WERI-Rb-1 (cell line): ENCODE results near the gene MAN1C1.
A peak's percentile ranks its signal among the peaks of the same experiment; 100 is the strongest.

ENCODE experiments used
- DNase-seq: peaks from one replicate; pipeline ENCODE4 v3.0.0-alpha.2; 2020
- H3K27ac ChIP-seq: fragments of 250-450 bp; sonication (Bioruptor Pico); 2 replicates; pipeline ENCODE4 v1.5.1; 2020; ENCODE audit warnings: mild to moderate bottlenecking, moderate library complexity
- H3K27me3 ChIP-seq: fragments of 250-450 bp; sonication (Bioruptor Pico); 2 replicates; pipeline ENCODE4 v1.5.1; 2021; ENCODE audit warnings: mild to moderate bottlenecking, low read depth, moderate library complexity; ENCODE audit not compliant: insufficient read depth, severe bottlenecking
- H3K36me3 ChIP-seq: fragments of 250-450 bp; sonication (Bioruptor Pico); 2 replicates; pipeline ENCODE4 v1.5.1; 2020; ENCODE audit warnings: mild to moderate bottlenecking, moderate library complexity
- H3K4me3 ChIP-seq: 2 replicates; pipeline ENCODE4 v1.5.1; 2011; ENCODE audit warnings: low read depth, mild to moderate bottlenecking, control low read depth, low read length
- H3K9me3 ChIP-seq: fragments of 250-450 bp; sonication (Bioruptor Pico); 2 replicates; pipeline ENCODE4 v1.5.1; 2021; ENCODE audit warnings: mild to moderate bottlenecking, moderate library complexity; ENCODE audit not compliant: severe bottlenecking
- TF ChIP-seq, protein P1 (sequence below): IDR thresholded peaks from 2 replicates; pipeline ENCODE4 v1.5.1; 2011; ENCODE audit warnings: low read depth, mild to moderate bottlenecking, control low read depth, inconsistent platforms, low read length

The MAN1C1 gene

DNA sequence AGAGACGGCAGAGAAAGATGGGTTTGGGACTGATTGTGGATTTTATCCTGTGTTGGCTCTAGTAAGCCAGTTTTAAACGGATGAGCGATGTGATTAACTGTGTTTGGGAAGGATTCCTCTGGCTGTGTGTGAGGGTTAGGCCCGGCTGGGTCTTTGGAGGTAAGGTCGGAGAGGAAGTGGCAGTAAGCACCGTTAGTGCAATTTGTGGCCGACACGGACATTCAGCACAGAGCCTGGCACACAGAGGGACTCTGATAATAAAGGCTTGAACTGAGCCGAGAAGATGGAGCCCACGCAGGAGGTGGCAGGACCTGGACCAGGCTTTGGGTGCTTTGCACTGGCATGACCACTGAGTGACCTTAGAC, 204.5 kb downstream of the MAN1C1 start:
- Histone ChIP-seq H3K9me3 (no peaks in the 10 kb centered on the region), H3K27me3 (no peaks in the 10 kb centered on the region), H3K4me3 (peak overlapping the region; percentile 63), H3K36me3 (no peaks in the 10 kb centered on the region; the same call in 1 of the 2 replicates), H3K27ac (peak overlapping the region; percentile 73)
- TF ChIP-seq, protein P1, sequence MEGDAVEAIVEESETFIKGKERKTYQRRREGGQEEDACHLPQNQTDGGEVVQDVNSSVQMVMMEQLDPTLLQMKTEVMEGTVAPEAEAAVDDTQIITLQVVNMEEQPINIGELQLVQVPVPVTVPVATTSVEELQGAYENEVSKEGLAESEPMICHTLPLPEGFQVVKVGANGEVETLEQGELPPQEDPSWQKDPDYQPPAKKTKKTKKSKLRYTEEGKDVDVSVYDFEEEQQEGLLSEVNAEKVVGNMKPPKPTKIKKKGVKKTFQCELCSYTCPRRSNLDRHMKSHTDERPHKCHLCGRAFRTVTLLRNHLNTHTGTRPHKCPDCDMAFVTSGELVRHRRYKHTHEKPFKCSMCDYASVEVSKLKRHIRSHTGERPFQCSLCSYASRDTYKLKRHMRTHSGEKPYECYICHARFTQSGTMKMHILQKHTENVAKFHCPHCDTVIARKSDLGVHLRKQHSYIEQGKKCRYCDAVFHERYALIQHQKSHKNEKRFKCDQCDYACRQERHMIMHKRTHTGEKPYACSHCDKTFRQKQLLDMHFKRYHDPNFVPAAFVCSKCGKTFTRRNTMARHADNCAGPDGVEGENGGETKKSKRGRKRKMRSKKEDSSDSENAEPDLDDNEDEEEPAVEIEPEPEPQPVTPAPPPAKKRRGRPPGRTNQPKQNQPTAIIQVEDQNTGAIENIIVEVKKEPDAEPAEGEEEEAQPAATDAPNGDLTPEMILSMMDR, result no peak
- DNase-seq, result no peak

DNA sequence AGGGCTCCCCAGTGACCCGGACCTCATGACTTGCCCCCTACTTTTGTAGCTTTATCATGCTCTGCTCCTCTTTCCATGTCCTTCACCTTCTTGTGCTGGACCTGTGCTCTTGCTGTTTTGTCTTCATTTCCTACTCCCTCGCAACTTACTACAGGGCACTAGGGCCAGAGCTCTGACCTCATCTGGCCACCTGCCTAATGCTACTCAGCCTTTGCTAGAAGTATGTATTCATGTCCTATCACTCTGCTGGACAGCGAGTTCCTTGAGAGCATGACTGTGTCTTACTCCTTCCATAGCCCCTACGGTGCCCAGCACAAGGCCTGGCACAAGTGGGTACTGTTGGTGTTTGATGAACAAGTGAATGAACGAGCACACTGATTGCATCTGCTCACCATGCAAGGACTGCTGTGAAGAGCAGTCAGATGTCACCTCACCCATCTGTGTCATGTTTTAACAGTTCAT, 205.1 kb downstream of the MAN1C1 start:
- Histone ChIP-seq H3K27me3 (no peaks in the 10 kb centered on the region), H3K4me3 (no peak overlapping the region), H3K9me3 (no peaks in the 10 kb centered on the region), H3K36me3 (peaks cover 2% of the 10 kb centered on the region), H3K27ac (no peak overlapping the region)
- DNase-seq, result no peak
- TF ChIP-seq, protein P1, result no peak

DNA sequence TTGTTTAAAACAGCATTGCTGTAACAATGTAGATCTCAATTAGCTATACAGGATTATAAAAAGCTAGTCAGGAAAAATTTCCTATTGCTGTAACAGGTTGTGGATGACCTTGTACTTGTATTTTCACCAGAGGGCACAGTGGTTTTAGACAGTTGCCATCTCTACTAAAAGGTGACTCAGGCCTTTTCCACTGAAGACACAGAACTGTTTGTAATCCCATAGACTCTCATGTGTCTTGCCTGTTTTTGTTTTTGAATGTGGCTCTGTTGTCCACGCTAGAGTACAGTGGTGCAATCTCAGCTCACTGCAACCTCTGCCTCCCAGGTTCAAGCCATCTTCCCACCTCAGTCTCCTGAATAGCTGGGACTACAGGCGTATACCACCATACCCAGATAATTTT, 209.0 kb downstream of the MAN1C1 start:
- DNase-seq, result no peak
- Histone ChIP-seq H3K9me3 (no peaks in the 10 kb centered on the region), H3K4me3 (no peak overlapping the region), H3K27ac (no peak overlapping the region), H3K27me3 (no peaks in the 10 kb centered on the region), H3K36me3 (peaks cover 41% of the 10 kb centered on the region)
- TF ChIP-seq, protein P1, result no peak

DNA sequence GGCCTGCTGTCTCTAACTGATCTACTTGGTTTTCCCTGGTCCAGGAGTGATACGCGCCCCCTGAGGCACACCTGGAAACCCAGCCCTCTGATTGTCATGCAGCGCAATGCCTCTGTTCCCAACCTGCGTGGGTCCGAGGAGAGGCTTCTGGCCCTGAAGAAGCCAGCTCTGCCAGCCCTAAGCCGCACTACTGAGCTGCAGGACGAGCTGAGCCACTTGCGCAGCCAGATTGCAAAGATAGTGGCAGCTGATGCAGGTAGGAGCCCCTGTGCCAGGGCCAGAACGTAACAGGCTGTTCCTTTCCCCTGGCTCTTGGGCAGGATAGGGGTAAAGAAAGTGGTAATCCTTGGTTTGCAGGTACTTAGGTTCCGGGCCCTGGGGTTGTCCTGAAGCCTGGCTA, 210.0 kb downstream of the MAN1C1 start:
- Histone ChIP-seq H3K4me3 (no peak overlapping the region), H3K36me3 (peaks cover 51% of the 10 kb centered on the region), H3K27ac (no peak overlapping the region), H3K27me3 (no peaks in the 10 kb centered on the region), H3K9me3 (no peaks in the 10 kb centered on the region)
- TF ChIP-seq, protein P1, result no peak
- DNase-seq, result no peak

DNA sequence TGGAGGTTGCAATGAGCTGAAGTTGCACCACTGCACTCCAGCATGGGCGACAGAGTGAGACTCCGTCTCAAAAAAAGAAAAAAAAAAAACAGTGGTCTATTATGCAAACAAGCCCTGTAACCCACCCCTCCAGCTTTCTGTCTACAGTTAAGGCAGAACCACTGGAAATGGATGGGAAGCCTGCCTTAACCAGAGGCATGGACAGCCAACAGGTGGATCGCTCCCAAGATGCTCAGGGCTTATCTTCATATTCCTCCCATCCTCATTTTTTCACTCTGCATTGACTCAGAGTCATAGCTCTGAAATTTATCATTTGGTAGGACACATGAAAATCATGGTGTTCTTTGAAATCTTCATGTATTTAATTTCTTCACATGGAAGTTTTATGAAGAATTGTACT, 211.9 kb downstream of the MAN1C1 start:
- H3K36me3 ChIP-seq, result peaks cover 70% of the 10 kb centered on the region
- no peaks in the 10 kb centered on the region for H3K27me3 ChIP-seq

DNA sequence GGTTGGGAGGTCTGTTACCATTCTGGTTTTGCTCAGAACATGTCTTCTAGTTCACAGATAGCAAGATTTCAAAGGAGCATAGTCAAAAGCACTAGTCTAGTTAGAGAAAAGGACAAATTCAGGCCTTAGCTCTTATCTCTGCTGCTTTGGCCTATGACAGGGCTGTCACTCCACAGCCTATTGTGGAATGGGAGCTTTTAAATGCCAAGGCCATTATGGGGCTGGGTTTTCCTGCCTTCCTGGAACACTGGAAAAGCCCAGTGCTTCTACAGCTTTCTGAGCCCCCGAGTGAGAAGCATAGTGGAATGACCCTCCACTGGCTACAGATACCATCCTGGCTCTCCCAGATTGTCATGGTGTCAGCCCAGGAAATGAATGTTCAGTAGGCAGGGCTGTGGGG, 212.5 kb downstream of the MAN1C1 start:
- Histone ChIP-seq H3K27ac (no peak overlapping the region), H3K36me3 (peaks cover 75% of the 10 kb centered on the region), H3K4me3 (no peak overlapping the region), H3K27me3 (no peaks in the 10 kb centered on the region), H3K9me3 (no peaks in the 10 kb centered on the region)
- DNase-seq, result no peak
- TF ChIP-seq, protein P1, result no peak

More for the DNA sequence above, 211.9 kb downstream of the MAN1C1 start:
- Histone ChIP-seq H3K4me3 (no peak overlapping the region), H3K9me3 (no peaks in the 10 kb centered on the region), H3K27ac (no peak overlapping the region)
- DNase-seq, result no peak
- TF ChIP-seq, protein P1, result no peak
